VCaP (cell line): Measurements from ENCODE around the gene MOV10.

Experiments
- H3K27ac ChIP-seq: fragments of 450-650 bp; 2 replicates; pipeline ENCODE4 v1.5.1; 2017
- TF ChIP-seq, protein P1 (sequence below): fragments of 450-650 bp; conservative IDR thresholded peaks from 2 replicates; pipeline ENCODE4 v1.5.1; 2017; ENCODE audit warnings: mild to moderate bottlenecking, moderate library complexity

The MOV10 gene

DNA sequence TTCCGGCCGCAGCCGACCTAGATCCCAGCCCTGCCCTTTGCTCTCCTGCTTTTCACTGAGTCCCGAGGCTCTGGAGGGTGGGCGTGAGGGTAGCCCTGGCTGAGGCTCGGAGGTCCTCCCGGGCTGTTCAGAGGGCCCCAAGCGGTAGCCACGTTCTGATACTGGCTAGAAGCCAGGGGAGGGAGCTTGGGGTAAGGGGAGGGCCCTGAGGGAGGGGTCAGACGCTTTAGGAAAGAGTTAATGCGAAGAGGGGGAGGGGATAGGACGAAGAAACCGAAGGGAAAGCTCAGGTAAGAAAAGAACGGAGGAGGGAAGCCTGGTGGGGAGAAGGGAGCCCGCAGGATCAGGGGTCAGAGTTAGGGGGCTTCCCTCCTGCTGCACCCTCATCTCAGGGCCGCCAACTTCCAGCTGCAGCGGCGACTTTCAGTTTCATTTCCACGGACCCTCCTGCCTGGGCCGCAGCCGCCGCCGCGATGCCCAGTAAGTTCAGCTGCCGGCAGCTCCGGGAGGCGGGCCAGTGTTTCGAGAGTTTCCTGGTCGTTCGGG is at the start of gene MOV10:
Gene MOV10 (plus strand): TSS at position 220 of the 546 bp plus-strand sequence. CDS start 254 bp downstream, at position 474.
- H3K27ac ChIP-seq: peak within 1 kb of the TSS; percentile 92
- TF ChIP-seq, protein P1, sequence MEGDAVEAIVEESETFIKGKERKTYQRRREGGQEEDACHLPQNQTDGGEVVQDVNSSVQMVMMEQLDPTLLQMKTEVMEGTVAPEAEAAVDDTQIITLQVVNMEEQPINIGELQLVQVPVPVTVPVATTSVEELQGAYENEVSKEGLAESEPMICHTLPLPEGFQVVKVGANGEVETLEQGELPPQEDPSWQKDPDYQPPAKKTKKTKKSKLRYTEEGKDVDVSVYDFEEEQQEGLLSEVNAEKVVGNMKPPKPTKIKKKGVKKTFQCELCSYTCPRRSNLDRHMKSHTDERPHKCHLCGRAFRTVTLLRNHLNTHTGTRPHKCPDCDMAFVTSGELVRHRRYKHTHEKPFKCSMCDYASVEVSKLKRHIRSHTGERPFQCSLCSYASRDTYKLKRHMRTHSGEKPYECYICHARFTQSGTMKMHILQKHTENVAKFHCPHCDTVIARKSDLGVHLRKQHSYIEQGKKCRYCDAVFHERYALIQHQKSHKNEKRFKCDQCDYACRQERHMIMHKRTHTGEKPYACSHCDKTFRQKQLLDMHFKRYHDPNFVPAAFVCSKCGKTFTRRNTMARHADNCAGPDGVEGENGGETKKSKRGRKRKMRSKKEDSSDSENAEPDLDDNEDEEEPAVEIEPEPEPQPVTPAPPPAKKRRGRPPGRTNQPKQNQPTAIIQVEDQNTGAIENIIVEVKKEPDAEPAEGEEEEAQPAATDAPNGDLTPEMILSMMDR: no peak

- no peak overlapping the region for H3K27ac ChIP-seq
- TF ChIP-seq, protein P1: no peak
Observed at GRCh38 chr1:112625696-112626095, 48.8 kb upstream of the MOV10 start.

- no peak overlapping the region for H3K27ac ChIP-seq
- TF ChIP-seq, protein P1: no peak
Observed at GRCh38 chr1:112626193-112626592, 48.3 kb upstream of the MOV10 start.

- TF ChIP-seq, protein P1: no peak
Observed at GRCh38 chr1:112626887-112627286, 47.6 kb upstream of the MOV10 start.

GRCh38 chr1:112628516-112628915 is 45.9 kb upstream of the MOV10 start:
- TF ChIP-seq, protein P1: no peak
- H3K27ac ChIP-seq: no peak overlapping the region

More at GRCh38 chr1:112626887-112627286, 47.6 kb upstream of the MOV10 start:
- no peak overlapping the region for H3K27ac ChIP-seq

GRCh38 chr1:112629256-112629655 is 45.2 kb upstream of the MOV10 start:
- TF ChIP-seq, protein P1: no peak
- H3K27ac ChIP-seq: no peak overlapping the region

- no peak overlapping the region for H3K27ac ChIP-seq
- TF ChIP-seq, protein P1: no peak
Observed at GRCh38 chr1:112633628-112634027, 40.8 kb upstream of the MOV10 start.
